ENCODE data around the gene CHKA. TPM values are rescaled to one million over a fixed set of nuclear protein-coding genes. Genes with fewer than 3 reads are reported as not detected.

The CHKA gene
- total and polyA plus RNA-seq, 2 donors (not counting 3 experiments of a cell fraction or from before 2014, with no cell fraction given): 21.4 to 25.1 TPM

GRCh38 chr11:68065841-68066240 lies 55.3 kb downstream of the CHKA start:
- H3K27ac ChIP-seq (ENCODE audit: insufficient read depth, low read depth, low read length): no peak overlapping the region
- dilution Hi-C loops (cut with MboI; ENCODE audit: extremely low pct_ligation_motif_present, low sequenced_read_pairs): no loop called here
- no peaks in the 10 kb centered on the region for H3K79me2 ChIP-seq (ENCODE audit: control insufficient read depth, insufficient read depth, low read length)
- H3K4me1 ChIP-seq (ENCODE audit: control insufficient read depth, extremely low read depth, insufficient read depth, low read length): peaks cover 6% of the 10 kb centered on the region
- TF ChIP-seq GATA2 (IDR thresholded peaks at IDR 0.05; ENCODE audit: insufficient read depth, insufficient read length, low read depth, low read length): no peak
- TF ChIP-seq POLR2AphosphoS5 (IDR thresholded peaks at IDR 0.05; ENCODE audit: insufficient read depth, low read depth, low read length): no peak
- no peak for TF ChIP-seq MAX (IDR thresholded peaks at IDR 0.05; ENCODE audit: insufficient read depth, insufficient read length)
- TF ChIP-seq JUN (IDR thresholded peaks at IDR 0.05; ENCODE audit: borderline replicate concordance, insufficient read depth, insufficient read length, low read depth): no peak
- no peak overlapping the region for H3K4me2 ChIP-seq (ENCODE audit: insufficient read depth, low read length)
- H3K36me3 ChIP-seq (ENCODE audit: control insufficient read depth in 2 of 2, extremely low read depth in 1 of 2, insufficient read depth in 2 of 2, low read length in 2 of 2): peaks cover 0 to 30% of the 10 kb centered on the region in 2 experiments
- DNase-seq (ENCODE audit: low read depth, low spot score): no peak
- no TSS peak for BruUV-seq (replicated peaks)
- POLR2A ChIA-PET: no interaction called here
- H3K9me1 ChIP-seq (replicated peaks; ENCODE audit: control insufficient read depth, extremely low read depth, insufficient read depth, low read length): no peaks in the 10 kb centered on the region
- H2AFZ ChIP-seq (ENCODE audit: low read depth, low read length): no peak overlapping the region
- H3K9me3 ChIP-seq (replicated peaks; ENCODE audit: control insufficient read depth, insufficient read depth, low read length): no peaks in the 10 kb centered on the region
- CTCF ChIA-PET: interaction anchor here (1.2 kb wide), 2 partner anchors 22 to 81 kb away, joined by 3 to 6 read pairs; no protein-coding TSS in a partner anchor
- no peak for FAIRE-seq
- no peak overlapping the region for H3K9ac ChIP-seq (replicated peaks; ENCODE audit: extremely low read depth, insufficient read depth, low read length)
- H3K27me3 ChIP-seq (ENCODE audit: control insufficient read depth in 2 of 2, insufficient read depth in 2 of 2, low read length in 2 of 2): no peaks in the 10 kb centered on the region
- intact Hi-C loops (cut with micrococcal nuclease): no loop called here
- H3K4me3 ChIP-seq (replicated peaks in 1 of 3; ENCODE audit: insufficient read depth in 1 of 3, low read depth in 1 of 3, low read length in 3 of 3): no peak overlapping the region
- no peaks in the 10 kb centered on the region for H4K20me1 ChIP-seq (replicated peaks; ENCODE audit: control insufficient read depth, extremely low read depth, insufficient read depth, low read length)

GRCh38 chr11:68064926-68065325 lies 56.3 kb downstream of the CHKA start:
- Histone ChIP-seq H3K79me2 (ENCODE audit: control insufficient read depth, insufficient read depth, low read length) (no peaks in the 10 kb centered on the region), H3K27ac (ENCODE audit: insufficient read depth, low read depth, low read length) (no peak overlapping the region), H4K20me1 (replicated peaks; ENCODE audit: control insufficient read depth, extremely low read depth, insufficient read depth, low read length) (no peaks in the 10 kb centered on the region), H3K9me3 (replicated peaks; ENCODE audit: control insufficient read depth, insufficient read depth, low read length) (no peaks in the 10 kb centered on the region), H3K9me1 (replicated peaks; ENCODE audit: control insufficient read depth, extremely low read depth, insufficient read depth, low read length) (no peaks in the 10 kb centered on the region), H3K4me3 (replicated peaks in 1 of 3; ENCODE audit: insufficient read depth in 1 of 3, low read depth in 1 of 3, low read length in 3 of 3) (no peak overlapping the region), H2AFZ (ENCODE audit: low read depth, low read length) (no peak overlapping the region), H3K4me2 (ENCODE audit: insufficient read depth, low read length) (no peak overlapping the region), H3K36me3 (ENCODE audit: control insufficient read depth in 2 of 2, extremely low read depth in 1 of 2, insufficient read depth in 2 of 2, low read length in 2 of 2) (peaks cover 0 to 27% of the 10 kb centered on the region in 2 experiments), H3K4me1 (ENCODE audit: control insufficient read depth, extremely low read depth, insufficient read depth, low read length) (peaks cover 6% of the 10 kb centered on the region), H3K9ac (replicated peaks; ENCODE audit: extremely low read depth, insufficient read depth, low read length) (no peak overlapping the region), H3K27me3 (ENCODE audit: control insufficient read depth in 2 of 2, insufficient read depth in 2 of 2, low read length in 2 of 2) (no peaks in the 10 kb centered on the region)
- BruUV-seq (replicated peaks): no TSS peak
- intact Hi-C loops (cut with micrococcal nuclease) (no loop called here), dilution Hi-C loops (cut with MboI; ENCODE audit: extremely low pct_ligation_motif_present, low sequenced_read_pairs) (no loop called here)
- POLR2A ChIA-PET: no interaction called here
- DNase-seq (ENCODE audit: low read depth, low spot score): peak; percentile 55
- CTCF ChIA-PET: interaction anchor here (0.7 to 1.6 kb wide), 7 partner anchors 13 to 144 kb away, joined by 3 to 6 read pairs (median 3); no protein-coding TSS in a partner anchor
- no peak for FAIRE-seq
- TF ChIP-seq POLR2AphosphoS5 (IDR thresholded peaks at IDR 0.05; ENCODE audit: insufficient read depth, low read depth, low read length) (no peak), MYC (IDR thresholded peaks at IDR 0.05; ENCODE audit: low read depth, low read length) (no peak), MAX (IDR thresholded peaks at IDR 0.05; ENCODE audit: insufficient read depth, insufficient read length) (no peak), FOS (IDR thresholded peaks at IDR 0.05; ENCODE audit: borderline replicate concordance, insufficient read depth, low read length) (no peak)

Measured in endothelial cell of umbilical vein (primary cell).